Thyroid gland (tissue), 4 donors: ENCODE results near the gene ADRA2B.

ENCODE experiments used
- POLR2A ChIP-seq, 2 donors: fragments of 450-650 bp; IDR thresholded peaks; one replicate each; pipeline ENCODE4 v1.6.1; 2017; ENCODE audit warnings: antibody characterized with exemption in 2 of 2, mild to moderate bottlenecking in 2 of 2, moderate library complexity in 1 of 2
- TF ChIP-seq, protein P1 (sequence below), 6 experiments: fragments of 200-600 bp in 3 of 6; fragments of 450-650 bp in 3 of 6; sonication (generic) in 3 of 6; IDR thresholded peaks; one replicate each; pipeline ENCODE4 v1.5.1; 2016 to 2019; ENCODE audit warnings: antibody characterized with exemption in 6 of 6, mild to moderate bottlenecking in 2 of 6, inconsistent platforms in 1 of 6, moderate library complexity in 1 of 6

DNA sequence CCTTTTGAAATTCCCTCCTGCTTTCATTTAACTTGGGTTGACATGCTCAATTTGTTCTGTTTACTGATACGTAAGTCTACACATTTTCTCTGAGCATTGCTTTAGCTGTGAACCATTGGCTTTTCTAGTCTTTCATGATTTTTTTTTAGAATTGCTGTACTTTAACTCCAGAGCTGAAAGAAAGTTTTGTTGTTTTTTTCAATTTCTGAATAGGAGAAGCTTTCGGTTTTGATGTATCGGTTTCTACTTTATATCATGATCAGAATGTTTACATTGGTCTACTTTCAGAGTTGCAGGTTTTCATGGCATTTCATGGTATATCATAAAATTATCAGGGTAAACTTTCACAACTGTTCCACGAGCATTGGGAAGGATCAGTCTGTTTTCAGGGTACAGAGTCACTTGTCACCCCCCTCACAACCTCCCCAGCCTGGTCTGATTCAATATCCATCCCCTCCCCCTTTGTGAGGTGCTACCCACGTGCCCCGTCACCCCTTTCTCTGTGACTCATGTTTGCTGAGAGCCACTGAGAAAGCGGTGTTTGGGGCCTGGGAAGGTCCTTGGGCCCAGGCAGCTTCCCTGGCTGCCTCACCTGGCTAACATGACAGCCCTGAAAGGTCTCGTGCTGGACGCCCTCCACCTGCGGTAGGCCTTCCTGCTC lies 14.9 kb upstream of the ADRA2B start:
- TF ChIP-seq, protein P1, sequence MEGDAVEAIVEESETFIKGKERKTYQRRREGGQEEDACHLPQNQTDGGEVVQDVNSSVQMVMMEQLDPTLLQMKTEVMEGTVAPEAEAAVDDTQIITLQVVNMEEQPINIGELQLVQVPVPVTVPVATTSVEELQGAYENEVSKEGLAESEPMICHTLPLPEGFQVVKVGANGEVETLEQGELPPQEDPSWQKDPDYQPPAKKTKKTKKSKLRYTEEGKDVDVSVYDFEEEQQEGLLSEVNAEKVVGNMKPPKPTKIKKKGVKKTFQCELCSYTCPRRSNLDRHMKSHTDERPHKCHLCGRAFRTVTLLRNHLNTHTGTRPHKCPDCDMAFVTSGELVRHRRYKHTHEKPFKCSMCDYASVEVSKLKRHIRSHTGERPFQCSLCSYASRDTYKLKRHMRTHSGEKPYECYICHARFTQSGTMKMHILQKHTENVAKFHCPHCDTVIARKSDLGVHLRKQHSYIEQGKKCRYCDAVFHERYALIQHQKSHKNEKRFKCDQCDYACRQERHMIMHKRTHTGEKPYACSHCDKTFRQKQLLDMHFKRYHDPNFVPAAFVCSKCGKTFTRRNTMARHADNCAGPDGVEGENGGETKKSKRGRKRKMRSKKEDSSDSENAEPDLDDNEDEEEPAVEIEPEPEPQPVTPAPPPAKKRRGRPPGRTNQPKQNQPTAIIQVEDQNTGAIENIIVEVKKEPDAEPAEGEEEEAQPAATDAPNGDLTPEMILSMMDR (IDR thresholded peaks at IDR 0.05) = no peak
- TF ChIP-seq POLR2A (IDR thresholded peaks at IDR 0.05) = no peak
